Endothelial cell of umbilical vein (primary cell): ENCODE data around the gene SLC6A9. TPM values are rescaled to one million over a fixed set of nuclear protein-coding genes. Genes with fewer than 3 reads are reported as not detected.

Experiments used
- BruUV-seq: library from RNA; stranded (reverse); fragments of 400-500 nt; replicated peaks from 2 replicates; lab custom pipeline; 2021; lab: Mats Ljungman, UMichigan
- CTCF ChIA-PET: fragments of 300-600, 350-600 bp; sonication (Branson Sonifier 250); formaldehyde crosslinking; loops from one replicate; lab custom pipeline; 2021; ENCODE audit warnings: antibody characterized with exemption, inconsistent platforms; lab: Charles Lee
- POLR2A ChIA-PET: fragments of 300-600, 350-600 bp; sonication (Branson Sonifier 250); formaldehyde crosslinking; loops from one replicate; lab custom pipeline; 2021; ENCODE audit warnings: antibody characterized with exemption, inconsistent platforms; lab: Charles Lee
- DNase-seq: peaks from one replicate; pipeline ENCODE4 v3.0.0-alpha.2; 2011; ENCODE audit warnings: low read depth, low spot score
- FAIRE-seq: peaks from 2 replicates; lab custom pipeline; 2011; peaks lifted over from hg19 to GRCh38; lab: Jason Lieb, UNC
- H2AFZ ChIP-seq: 2 replicates; pipeline ENCODE4 v1.6.0; 2012; ENCODE audit warnings: low read depth, low read length, control low read depth, inconsistent platforms
- H3K27ac ChIP-seq: 2 replicates; pipeline ENCODE4 v1.5.1; 2011; ENCODE audit warnings: low read depth, mild to moderate bottlenecking, control low read depth, low read length, moderate library complexity; ENCODE audit not compliant: insufficient read depth
- H3K27me3 ChIP-seq, 2 experiments: 2 replicates each; pipeline versions ENCODE4 v1.6.0 to v1.6.1; 2011; ENCODE audit warnings: low read length in 2 of 2, mixed read lengths in 1 of 2; ENCODE audit not compliant: control insufficient read depth in 2 of 2, insufficient read depth in 2 of 2
- H3K36me3 ChIP-seq, 2 experiments: 2 replicates in 1 of 2; 3 replicates in 1 of 2; pipeline ENCODE4 v1.5.1; 2011; ENCODE audit warnings: low read length in 2 of 2, mild to moderate bottlenecking in 1 of 2, moderate library complexity in 1 of 2; ENCODE audit not compliant: control insufficient read depth in 2 of 2, insufficient read depth in 2 of 2; ENCODE audit errors: extremely low read depth in 1 of 2
- H3K4me1 ChIP-seq: 3 replicates; pipeline ENCODE4 v1.5.1; 2011; ENCODE audit warnings: mild to moderate bottlenecking, low read length; ENCODE audit not compliant: control insufficient read depth, insufficient read depth; ENCODE audit errors: extremely low read depth
- H3K4me2 ChIP-seq: 2 replicates; pipeline ENCODE4 v1.6.1; 2011; ENCODE audit warnings: low read length, control low read depth, mixed read lengths; ENCODE audit not compliant: insufficient read depth
- H3K4me3 ChIP-seq, 3 experiments: fragments of 200-600 bp in 1 of 3; sonication (generic), shearing (Covaris generic) in 1 of 3; replicated peaks in 1 of 3; 2 replicates each; pipeline ENCODE4 v1.5.1; 2011 to 2016; ENCODE audit warnings: control low read depth in 3 of 3, low read length in 3 of 3, mild to moderate bottlenecking in 2 of 3, inconsistent platforms in 1 of 3, low read depth in 1 of 3, moderate library complexity in 1 of 3; ENCODE audit not compliant: insufficient read depth in 1 of 3
- H3K79me2 ChIP-seq: 2 replicates; pipeline ENCODE4 v1.6.0; 2012; ENCODE audit warnings: low read length, inconsistent platforms; ENCODE audit not compliant: control insufficient read depth, insufficient read depth
- H3K9ac ChIP-seq: replicated peaks from 2 replicates; pipeline ENCODE3; 2011; ENCODE audit warnings: low read length, control low read depth; ENCODE audit not compliant: insufficient read depth; ENCODE audit errors: extremely low read depth
- H3K9me1 ChIP-seq: replicated peaks from 3 replicates; pipeline ENCODE4 v1.6.0; 2011; ENCODE audit warnings: mild to moderate bottlenecking, low read length; ENCODE audit not compliant: control insufficient read depth, insufficient read depth; ENCODE audit errors: extremely low read depth
- H3K9me3 ChIP-seq: replicated peaks from 2 replicates; pipeline ENCODE4 v1.5.1; 2012; ENCODE audit warnings: low read length, inconsistent platforms; ENCODE audit not compliant: control insufficient read depth, insufficient read depth
- H4K20me1 ChIP-seq: replicated peaks from 2 replicates; pipeline ENCODE3; 2011; ENCODE audit warnings: mild to moderate bottlenecking, low read length; ENCODE audit not compliant: control insufficient read depth, insufficient read depth; ENCODE audit errors: extremely low read depth
- EZH2 ChIP-seq: IDR thresholded peaks from 2 replicates; pipeline ENCODE4 v1.6.1; 2012; ENCODE audit warnings: borderline replicate concordance, low read depth, mild to moderate bottlenecking, moderate library complexity, low read length, inconsistent platforms; ENCODE audit not compliant: severe bottlenecking
- FOS ChIP-seq: IDR thresholded peaks from 2 replicates; pipeline ENCODE4 v1.6.1; 2011; ENCODE audit warnings: mild to moderate bottlenecking, low read length, moderate library complexity, borderline replicate concordance; ENCODE audit not compliant: insufficient read depth
- GATA2 ChIP-seq: IDR thresholded peaks from 2 replicates; pipeline ENCODE4 v1.7.0; 2011; ENCODE audit warnings: low read depth, mild to moderate bottlenecking, moderate library complexity, mixed read lengths, low read length; ENCODE audit not compliant: insufficient read length, insufficient read depth
- JUN ChIP-seq: IDR thresholded peaks from 2 replicates; pipeline ENCODE4 v1.6.1; 2011; ENCODE audit warnings: borderline replicate concordance, low read depth; ENCODE audit not compliant: insufficient read length, insufficient read depth
- MYC ChIP-seq: IDR thresholded peaks from one replicate; pipeline ENCODE4 v1.6.1; 2011; ENCODE audit warnings: mild to moderate bottlenecking, low read depth, low read length
- POLR2A ChIP-seq: IDR thresholded peaks from 2 replicates; pipeline ENCODE4 v1.6.1; 2012; ENCODE audit warnings: low read depth, mild to moderate bottlenecking, control low read depth, low read length
- POLR2AphosphoS5 ChIP-seq: IDR thresholded peaks from 2 replicates; pipeline ENCODE4 v1.6.1; 2012; ENCODE audit warnings: low read depth, mild to moderate bottlenecking, control low read depth, low read length, moderate library complexity; ENCODE audit not compliant: insufficient read depth
- dilution Hi-C: fragments of 300-500 bp; cut with MboI; formaldehyde crosslinking; loops from one replicate; pipeline ENCODE4 v1.15.0; 2019; ENCODE audit warnings: low sequenced_read_pairs; ENCODE audit not compliant: extremely low pct_ligation_motif_present
- intact Hi-C: fragments of 100-400 bp; cut with micrococcal nuclease; formaldehyde crosslinking; loops from one replicate; pipeline ENCODE4 v1.10.0; 2022
- polyA plus RNA-seq, 4 experiments: library from polyadenylated mRNA; depleted of rRNA in 3 of 4; stranded (reverse) in 3 of 4; unstranded in 1 of 4; fragments of >200 nt; gene quantifications; 2 replicates each; pipeline versions ENCODE4 v1.2.1 to v1.2.3, GENCODE V29; 2011 to 2012; ENCODE audit warnings: missing spikeins in 1 of 4
- total RNA-seq: library from RNA; stranded (reverse); gene quantifications from 2 replicates; pipeline ENCODE4 v1.2.3, GENCODE V29; 2021
- TF ChIP-seq, protein P1 (sequence below), 2 donors: IDR thresholded peaks; 1 replicate in 1 of 2; 2 replicates in 1 of 2; pipeline ENCODE4 v1.5.1; 2011; ENCODE audit warnings: low read length in 2 of 2, mild to moderate bottlenecking in 2 of 2, moderate library complexity in 2 of 2, control low read depth in 1 of 2, inconsistent platforms in 1 of 2, low read depth in 1 of 2; ENCODE audit not compliant: insufficient read depth in 1 of 2; ENCODE audit errors: extremely low read depth in 1 of 2
- TF ChIP-seq, protein P2 (sequence below): IDR thresholded peaks from 2 replicates; pipeline ENCODE4 v1.6.1; 2011; ENCODE audit not compliant: insufficient read depth, insufficient read length

SLC6A9 gene
- total and polyA plus RNA-seq, 2 donors (not counting 3 experiments of a cell fraction or from before 2014, with no cell fraction given): 0.80 to 1.5 TPM

DNA sequence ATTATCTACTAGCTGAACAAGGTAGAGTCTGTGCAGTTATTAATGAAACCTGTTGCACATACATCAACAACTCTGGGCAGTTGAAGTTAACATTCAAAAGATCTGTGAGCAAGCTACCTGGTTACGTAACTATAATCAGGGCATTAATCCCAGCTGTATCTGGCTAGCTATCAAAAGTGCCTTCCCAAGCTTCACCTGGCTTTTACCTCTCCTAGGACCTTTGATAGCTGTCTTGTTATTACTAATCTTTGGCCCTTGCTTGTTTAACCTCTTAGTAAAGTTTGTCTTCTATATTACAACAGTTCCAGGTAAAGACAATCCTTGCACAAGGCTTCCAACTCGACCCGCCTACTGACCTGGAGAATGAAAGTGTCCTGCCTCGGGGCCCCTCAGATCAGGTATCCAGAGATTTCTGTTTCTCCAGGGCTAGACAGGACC lies 29.6 kb upstream of the SLC6A9 start:
- Histone ChIP-seq H3K9ac (no peak overlapping the region), H3K79me2 (no peaks in the 10 kb centered on the region), H3K4me1 (no peaks in the 10 kb centered on the region), H3K36me3 (no peaks in the 10 kb centered on the region), H3K27ac (no peak overlapping the region), H3K9me3 (no peaks in the 10 kb centered on the region), H4K20me1 (no peaks in the 10 kb centered on the region), H3K4me2 (no peak overlapping the region), H3K9me1 (no peaks in the 10 kb centered on the region), H3K4me3 (no peak overlapping the region), H2AFZ (no peak overlapping the region), H3K27me3 (peaks cover 22% of the 10 kb centered on the region in 2 experiments)
- ChIA-PET CTCF (no interaction called here), POLR2A (no interaction called here)
- FAIRE-seq (no peak), DNase-seq (no peak)
- intact Hi-C loops: no loop called here
- no peak for TF ChIP-seq FOS
- TF ChIP-seq EZH2: no peak
- no peak for TF ChIP-seq MYC
- TF ChIP-seq POLR2A: no peak
- no TSS peak for BruUV-seq
- dilution Hi-C loops: no loop called here

DNA sequence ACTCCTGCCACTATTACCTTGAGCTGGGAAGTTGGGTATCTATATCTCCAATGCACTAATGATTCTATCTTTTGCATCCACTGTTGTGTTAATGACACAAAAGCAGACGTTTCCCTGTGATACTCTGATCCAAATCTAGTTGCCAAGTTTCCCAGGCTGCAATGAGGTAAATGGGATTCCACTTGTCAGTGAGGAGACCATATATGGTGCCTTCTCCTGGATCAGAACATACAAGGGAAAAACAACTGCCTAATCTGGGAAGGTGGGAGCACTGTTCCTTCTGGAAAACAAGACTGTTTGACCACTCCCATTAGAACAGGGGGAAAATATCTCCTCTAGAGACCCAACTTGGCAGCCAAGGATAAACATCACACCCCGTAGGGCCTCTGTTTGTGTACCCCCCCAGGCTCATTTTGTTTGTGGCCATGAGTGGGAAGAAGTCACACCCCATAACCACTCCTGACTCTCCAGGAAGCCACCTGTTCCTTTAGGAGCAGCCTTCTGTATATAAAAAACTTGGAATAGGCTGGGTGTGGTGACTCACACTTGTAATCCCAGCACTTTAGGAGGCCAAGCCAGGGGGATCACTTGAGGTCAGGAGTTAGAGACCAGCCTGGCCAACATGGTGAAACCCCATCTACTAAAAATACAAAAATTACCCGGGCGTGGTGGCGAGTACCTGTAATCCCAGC lies 28.5 kb upstream of the SLC6A9 start:
- Histone ChIP-seq H4K20me1 (no peaks in the 10 kb centered on the region), H2AFZ (no peak overlapping the region), H3K4me2 (no peak overlapping the region), H3K9me3 (no peaks in the 10 kb centered on the region), H3K4me3 (no peak overlapping the region), H3K4me1 (no peaks in the 10 kb centered on the region), H3K27me3 (peaks cover 22 to 24% of the 10 kb centered on the region in 2 experiments), H3K79me2 (no peaks in the 10 kb centered on the region), H3K36me3 (no peaks in the 10 kb centered on the region), H3K9ac (no peak overlapping the region), H3K9me1 (no peaks in the 10 kb centered on the region), H3K27ac (no peak overlapping the region)
- POLR2A ChIA-PET: no interaction called here
- dilution Hi-C loops: no loop called here
- DNase-seq: no peak
- intact Hi-C loops: no loop called here
- no peak for TF ChIP-seq POLR2AphosphoS5
- TF ChIP-seq, protein P1, sequence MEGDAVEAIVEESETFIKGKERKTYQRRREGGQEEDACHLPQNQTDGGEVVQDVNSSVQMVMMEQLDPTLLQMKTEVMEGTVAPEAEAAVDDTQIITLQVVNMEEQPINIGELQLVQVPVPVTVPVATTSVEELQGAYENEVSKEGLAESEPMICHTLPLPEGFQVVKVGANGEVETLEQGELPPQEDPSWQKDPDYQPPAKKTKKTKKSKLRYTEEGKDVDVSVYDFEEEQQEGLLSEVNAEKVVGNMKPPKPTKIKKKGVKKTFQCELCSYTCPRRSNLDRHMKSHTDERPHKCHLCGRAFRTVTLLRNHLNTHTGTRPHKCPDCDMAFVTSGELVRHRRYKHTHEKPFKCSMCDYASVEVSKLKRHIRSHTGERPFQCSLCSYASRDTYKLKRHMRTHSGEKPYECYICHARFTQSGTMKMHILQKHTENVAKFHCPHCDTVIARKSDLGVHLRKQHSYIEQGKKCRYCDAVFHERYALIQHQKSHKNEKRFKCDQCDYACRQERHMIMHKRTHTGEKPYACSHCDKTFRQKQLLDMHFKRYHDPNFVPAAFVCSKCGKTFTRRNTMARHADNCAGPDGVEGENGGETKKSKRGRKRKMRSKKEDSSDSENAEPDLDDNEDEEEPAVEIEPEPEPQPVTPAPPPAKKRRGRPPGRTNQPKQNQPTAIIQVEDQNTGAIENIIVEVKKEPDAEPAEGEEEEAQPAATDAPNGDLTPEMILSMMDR (IDR thresholded peaks at IDR 0.05; ENCODE audit: extremely low read depth in 1 of 2, insufficient read depth in 1 of 2, low read depth in 1 of 2, low read length in 2 of 2): no peak
- no peak for TF ChIP-seq EZH2
- no peak for TF ChIP-seq JUN
- TF ChIP-seq, protein P2, sequence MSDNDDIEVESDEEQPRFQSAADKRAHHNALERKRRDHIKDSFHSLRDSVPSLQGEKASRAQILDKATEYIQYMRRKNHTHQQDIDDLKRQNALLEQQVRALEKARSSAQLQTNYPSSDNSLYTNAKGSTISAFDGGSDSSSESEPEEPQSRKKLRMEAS: no peak
- no peak for TF ChIP-seq MYC
- no peak for TF ChIP-seq GATA2
- TF ChIP-seq FOS: no peak
- no peak for TF ChIP-seq POLR2A
- FAIRE-seq: no peak
- CTCF ChIA-PET: no interaction called here
- BruUV-seq: no TSS peak
